D341Med (cell line): Measurements from ENCODE around the gene NRM.
"Not testable (repeated sequence)": the region's sequence is repeated elsewhere in the genome, so short reads cannot be mapped to it uniquely, and the experiment has no call there.

ENCODE experiments used
- DNase-seq: peaks from one replicate; pipeline ENCODE4 v3.0.0; 2012; ENCODE audit warnings: low spot score

NRM gene

DNA sequence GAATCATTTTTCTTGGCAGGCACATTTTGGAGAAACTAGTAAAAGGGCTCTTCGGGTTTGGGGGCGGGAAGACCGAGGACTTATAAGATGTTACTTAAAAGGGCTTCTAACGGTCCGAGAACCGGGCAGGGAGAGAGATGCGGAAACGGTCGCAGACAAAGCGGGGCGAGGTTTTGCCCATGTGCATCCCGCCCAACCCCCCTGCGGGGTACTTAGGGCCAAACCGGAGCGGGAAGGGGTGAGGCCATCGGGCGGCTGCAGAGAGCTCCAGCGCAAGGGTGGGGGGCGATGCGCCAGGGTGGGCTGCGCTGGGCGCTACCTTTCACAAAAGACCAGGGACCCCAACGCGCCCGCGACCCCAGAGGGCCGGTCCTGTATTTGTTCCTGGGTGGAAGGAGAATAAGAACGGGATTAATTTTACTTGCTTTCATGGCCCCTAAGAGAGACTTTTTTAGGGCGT lies 30.0 kb upstream of the NRM start:
- peak; percentile 59 for DNase-seq

DNA sequence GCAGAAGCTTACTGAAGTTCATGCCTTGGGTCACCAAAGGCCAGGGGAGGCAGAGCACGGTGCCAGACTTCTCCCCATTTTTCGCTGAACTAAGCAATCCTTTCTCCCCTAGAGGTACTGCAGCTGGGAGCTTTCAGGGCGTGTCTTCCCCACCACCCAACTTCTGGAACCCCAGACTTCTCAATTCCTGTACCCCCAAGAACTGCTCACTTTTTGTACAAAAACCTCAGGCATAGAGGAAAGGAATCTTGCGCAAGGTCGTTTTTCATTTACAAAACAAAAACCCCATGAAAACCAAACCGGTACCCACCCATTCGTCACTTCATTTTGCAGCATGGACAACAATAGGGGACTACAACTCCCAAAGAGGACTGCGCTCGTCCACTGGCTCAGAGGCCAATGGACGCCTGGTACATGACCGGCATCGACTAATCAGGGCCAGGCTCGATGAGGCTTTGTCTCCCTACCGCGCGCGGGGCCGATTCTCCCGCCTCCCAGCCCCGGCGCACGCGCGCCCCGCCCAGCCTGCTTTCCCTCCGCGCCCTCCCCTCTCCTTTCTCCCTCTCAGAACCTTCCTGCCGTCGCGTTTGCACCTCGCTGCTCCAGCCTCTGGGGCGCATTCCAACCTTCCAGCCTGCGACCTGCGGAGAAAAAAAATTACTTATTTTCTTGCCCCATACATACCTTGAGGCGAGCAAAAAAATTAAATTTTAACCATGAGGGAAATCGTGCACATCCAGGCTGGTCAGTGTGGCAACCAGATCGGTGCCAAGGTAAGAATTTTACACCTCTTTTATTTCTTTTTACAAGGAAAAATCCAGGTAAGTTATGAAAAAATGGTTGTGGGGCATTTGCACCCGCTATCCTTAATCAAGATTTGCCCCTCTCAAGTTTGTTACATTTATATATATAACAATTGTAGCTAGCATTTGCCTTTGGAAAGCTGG lies 29.3 kb upstream of the NRM start, which contains the start of gene TUBB:
Gene TUBB, plus strand, starts transcription at position 562 of the 947 bp plus-strand sequence. Its CDS starts 155 bp downstream, at position 717.
- peak; percentile 89 for DNase-seq

DNA sequence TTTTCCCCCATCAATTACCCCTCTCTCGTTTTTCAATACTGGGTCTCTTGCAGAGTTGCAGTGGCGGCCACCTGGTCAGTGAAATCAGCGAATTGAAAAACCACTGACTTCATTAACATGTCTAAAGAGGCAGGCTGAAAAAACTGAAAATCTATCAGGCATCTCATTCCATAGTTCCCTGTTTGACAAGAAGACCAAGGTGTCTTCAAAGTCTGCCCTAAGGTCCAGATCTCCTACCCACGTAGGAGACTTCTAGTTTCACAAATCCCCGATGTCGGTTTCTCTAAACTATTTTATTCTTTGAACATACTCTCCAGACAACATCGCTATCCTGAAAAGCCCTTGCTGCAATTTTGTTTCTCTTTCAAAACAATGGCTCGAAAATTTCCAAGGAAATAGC lies 28.6 kb upstream of the NRM start:
- DNase-seq = no peak

DNA sequence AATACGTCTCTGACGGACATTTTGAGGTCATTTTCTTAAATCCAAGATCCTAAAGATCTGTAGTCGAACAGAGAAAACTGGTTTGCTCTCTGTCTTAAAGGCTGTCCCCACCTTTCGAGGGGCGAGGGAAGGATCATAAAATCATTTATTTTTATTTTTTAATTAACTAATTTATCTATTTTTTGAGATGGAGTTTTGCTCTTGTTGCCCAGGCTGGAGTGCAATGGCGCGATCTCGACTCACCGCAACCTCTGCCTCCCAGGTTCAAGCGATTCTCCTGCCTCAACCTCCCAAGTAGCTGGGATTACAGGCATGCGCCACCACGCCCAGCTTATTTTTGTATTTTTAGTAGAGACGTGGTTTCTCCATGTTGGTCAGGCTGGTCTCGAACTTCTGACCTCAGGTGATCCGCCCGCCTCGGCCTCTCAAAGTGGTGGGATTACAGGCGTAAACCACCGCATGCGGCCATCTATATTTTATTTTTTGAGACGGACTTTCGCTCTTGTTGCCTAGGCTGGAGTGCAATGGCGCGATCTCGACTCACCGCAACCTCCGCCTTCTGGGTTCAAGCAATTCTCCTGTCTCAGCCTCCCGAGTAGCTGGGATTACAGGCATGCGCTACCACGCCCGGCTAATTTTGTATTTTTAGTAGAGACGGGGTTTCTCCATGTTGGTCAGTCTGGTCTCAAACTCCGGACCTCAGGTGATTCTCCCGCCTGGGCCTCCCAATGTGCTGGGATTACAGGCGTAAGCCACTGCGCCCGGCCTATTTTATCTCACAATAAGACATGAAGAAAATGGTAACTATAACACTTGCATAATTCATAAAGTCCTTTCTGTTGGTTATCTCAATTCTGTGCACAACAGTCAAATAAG lies 27.3 kb upstream of the NRM start:
- DNase-seq = not testable (repeated sequence)

DNA sequence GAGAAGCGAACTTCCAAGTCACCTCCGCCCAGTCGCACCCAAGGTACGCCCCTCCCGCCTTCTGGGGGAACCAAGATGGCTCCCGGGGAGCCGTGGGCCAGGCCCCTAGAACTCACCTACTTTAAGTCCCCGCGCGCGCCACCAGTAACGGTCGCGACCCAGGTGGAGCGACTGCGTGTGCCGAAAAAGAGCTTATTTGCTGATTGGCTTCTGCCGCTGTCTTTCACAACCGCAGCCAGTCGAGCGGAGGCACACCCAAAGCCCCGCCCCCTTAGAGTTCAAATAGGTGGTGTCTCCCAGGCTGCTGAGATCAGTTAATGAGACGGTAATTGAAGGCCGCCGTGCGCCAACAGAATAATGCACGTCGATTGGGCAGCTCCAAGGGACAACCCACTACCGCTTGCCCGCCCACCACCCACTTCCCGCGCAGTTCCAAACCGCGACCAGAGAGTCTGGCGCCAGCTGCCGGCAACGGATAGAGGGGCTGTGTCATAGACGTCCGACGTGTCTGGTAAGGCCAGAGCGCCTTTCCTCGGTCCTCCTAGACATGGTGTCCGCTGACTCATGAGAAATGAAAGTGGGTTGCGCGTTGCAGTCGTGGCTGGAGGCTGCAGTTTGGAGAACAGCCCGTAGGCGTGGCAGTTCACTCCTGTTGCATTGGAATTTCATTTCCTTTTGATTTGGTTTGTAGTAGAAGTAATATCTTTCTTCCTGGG lies 26.5 kb upstream of the NRM start, which contains the start of gene MDC1:
Gene MDC1, minus strand, starts transcription at position 153 of the 716 bp plus-strand sequence. CDS start 2,106 bp downstream, outside the sequence.
- DNase-seq = peak; percentile 97

DNA sequence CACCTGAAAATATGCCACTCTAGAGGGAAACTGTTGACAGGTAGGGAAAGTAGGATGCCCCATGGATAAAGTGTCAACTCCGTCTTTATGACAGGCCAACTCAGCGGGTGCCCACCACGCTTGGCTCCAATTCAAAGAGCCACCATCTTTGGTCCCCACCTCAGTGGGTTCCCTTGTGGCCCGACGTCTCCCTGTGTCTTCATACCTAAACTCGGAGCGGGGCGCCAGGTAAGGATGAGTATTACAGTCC lies 26.0 kb upstream of the NRM start:
- DNase-seq = no peak

DNA sequence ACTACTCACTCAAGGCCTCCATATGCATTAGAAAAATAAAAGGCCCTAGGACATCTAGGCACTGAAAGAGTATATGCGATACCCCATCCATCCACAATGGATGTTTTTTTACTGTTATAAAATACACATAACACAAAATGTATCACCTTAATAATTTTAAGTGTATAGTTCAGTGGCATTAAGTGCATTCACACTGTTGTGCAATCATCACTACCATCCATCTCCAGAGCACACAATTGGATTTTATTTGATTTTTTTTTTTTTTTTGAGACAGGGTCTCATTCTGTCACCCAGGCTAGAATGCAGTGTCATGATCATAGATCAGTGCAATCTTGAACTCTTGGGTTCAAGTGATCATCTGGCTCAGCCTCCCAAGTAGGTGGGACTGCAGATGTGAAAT lies 23.5 kb upstream of the NRM start:
- DNase-seq = no peak

DNA sequence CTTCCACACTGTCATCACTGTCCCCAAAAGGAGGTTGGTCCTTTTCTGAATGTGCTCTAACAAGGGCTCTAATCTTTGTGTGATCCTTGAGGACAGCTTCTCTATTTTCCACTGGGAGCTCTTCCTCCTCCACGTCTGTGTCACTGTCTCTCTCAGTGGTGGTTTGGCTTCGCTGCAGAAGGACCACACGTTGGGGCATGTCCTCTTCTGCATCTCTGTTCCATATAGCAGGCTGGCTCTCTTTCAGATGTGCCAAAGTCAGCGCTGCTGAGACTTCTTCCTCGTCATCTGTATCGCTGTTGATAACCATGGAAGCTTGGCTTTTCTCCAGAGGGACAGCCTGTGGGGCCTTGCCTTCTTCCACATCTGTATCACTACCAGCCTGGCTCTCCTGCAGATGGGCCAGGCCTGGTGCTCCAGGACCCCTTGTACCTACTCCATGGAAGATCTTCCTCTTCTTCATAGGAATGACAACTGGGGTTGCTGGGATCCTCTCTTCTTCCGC lies 21.7 kb upstream of the NRM start:
- no peak for DNase-seq

DNA sequence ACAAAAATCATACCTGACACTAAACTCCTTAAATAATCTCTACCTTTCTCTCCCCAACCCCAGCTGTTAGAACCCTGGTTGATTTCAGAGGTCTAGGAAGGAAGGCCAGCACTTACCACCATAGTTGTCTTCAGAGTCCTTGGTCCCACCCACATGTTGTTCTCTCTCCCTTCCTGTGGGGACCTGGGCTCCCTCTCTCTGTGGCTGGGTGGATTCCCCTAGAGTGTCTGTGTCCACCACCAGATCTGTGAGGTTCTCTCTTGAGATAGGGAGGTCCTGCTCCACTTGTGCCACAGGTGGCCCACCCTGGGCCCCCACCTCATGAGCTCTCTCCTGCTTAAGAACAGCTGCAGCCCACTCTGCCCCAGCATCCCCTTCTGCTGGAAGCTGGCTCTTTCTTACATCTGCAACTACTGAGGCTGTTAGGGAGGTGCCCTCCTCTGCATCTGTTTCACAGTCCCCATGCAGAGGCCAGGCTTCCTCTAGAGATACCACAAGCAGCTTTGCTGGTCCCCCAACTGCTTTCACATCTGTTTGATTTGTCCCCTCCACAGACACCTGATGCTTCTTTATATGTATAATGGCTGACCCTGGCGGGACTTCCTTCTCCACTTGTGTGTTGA lies 21.1 kb upstream of the NRM start:
- DNase-seq = no peak

DNA sequence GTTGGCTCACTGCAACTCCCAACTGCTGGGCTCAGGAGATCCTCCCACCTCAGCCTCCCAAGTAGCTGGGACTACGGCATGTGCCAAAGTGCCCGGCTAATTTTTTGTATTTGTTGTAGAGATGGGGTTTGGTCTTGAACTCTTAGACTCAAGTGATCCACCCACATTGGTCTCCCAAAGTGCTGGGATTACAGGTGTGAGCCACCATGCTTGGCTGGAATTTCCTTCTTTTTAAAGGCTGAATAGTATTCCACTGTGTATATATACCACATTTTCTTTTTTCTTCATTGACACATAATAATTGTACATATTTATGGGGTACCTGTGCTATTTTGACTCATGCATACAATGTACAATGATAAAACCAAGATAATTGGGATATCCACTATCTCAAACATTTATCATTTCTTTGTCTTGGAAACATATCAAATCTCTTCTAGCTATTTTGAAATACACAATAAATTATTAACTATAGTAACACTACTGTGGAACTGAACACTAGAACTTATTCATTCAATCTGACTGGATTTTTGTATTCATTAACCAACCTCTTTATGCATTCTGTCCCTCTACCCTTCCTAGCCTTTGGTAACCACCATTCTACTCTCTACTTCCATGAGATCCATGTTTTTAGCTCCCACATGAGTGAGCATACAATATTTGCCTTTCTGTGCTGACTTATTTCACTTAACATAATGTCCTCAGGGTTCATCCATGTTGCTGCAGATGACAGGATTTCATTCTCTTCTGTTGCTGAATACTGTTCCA lies 18.5 kb upstream of the NRM start:
- no peak for DNase-seq

DNA sequence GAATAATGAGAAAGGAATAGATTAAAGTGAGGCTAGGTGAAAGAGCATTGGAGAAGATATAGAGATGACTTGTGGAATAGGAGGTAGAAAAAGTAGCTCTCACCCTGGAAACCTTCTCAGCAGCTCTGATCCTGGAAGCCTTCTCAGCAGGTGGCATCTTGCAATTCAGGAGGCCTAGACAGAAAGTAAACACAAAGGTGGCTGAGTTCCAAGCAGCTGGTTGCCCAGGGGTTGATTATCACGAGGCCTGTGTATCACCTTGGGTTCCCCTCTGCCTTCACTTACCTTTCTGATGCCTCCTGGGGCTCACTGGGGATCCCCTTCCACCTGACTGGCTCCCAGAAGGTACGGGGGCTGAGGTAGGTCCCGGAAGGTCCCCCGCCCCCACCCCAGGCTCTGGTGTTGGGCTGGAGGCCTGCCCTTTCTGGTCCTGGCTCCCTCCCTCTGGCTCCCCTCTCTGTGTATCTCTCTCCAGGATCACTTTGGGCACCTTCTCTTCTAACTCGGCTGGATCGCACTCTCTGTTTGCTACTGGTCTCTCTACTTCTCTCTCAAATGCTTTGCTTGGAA lies 16.6 kb upstream of the NRM start:
- DNase-seq = no peak

DNA sequence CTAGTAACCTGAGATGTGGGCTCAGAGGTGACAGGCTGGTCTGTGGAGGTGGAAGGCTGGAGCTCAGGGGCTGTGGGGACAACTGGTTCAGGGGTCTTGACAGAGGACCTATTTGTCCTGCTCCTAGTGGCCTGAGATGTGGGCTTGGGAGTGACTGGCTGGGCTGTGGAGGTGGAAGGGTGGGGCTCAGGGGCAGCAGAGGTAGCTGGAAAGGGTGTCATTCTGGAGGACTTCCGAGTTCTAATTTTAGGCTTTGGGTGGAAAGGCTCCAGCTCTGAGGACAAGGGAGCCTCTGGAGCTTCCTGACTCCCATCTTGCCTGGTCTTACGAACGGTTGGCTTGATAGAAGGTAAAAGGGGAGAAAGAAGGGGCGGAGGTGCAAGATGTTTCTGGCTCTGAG lies 14.8 kb upstream of the NRM start:
- DNase-seq = no peak

DNA sequence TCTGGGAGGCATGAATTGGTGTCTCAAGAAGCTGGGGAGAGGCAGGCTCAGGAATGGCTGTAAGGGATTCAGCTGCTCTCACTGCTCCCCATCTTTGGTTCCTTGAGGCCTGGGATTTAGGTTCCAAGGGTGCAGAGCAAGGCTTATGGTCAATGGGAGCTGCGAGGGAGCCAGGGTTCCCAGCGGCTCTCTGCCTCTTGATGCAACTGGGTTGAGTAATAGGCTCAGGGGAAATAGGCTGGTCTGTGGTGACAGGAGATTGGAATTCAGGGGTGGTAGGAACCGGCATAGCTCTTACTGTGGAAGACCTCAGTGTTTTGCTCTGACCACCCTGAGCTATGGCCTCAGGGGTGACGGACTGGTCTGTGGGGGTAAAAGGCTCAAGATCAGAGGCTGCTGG lies 13.0 kb upstream of the NRM start:
- DNase-seq = no peak

DNA sequence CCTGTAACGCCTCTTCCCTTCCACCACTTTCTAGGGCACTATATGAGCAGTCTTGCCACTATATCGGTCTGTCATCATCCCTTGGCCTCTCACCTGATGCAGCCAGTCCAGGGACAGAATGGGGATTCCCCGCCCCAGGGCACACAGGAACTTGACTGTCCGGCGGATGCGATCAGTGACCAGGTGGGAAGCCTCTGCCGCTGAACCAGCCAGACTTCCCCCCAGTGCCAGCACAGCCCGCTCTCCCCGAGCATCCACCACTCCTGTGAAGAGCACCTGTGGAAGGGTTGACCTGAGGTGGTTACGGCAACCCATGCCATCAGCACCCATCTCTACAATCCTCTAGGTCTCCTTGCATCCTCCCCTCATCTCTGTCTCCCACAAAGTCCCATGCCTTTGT lies 12.2 kb upstream of the NRM start:
- DNase-seq = no peak

DNA sequence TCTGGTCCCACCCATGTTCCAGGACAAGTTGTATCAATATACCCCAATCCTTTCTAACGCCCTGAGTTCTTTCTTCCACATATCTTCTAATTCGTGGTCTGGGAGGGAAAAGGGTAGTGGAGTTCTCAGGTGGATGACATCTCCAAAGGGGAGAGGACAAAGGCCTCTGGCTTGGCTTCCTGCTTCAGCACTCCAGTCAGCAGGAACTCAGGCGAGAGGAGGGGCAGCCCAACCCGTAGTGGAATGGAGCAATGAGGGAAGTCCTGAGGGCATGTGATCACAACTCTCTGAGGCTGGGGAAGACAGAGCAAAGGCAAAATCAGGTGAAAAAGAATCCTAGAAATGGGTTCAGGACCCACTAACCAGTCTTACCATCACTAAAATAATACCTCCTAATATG lies 9.6 kb upstream of the NRM start:
- DNase-seq = no peak

DNA sequence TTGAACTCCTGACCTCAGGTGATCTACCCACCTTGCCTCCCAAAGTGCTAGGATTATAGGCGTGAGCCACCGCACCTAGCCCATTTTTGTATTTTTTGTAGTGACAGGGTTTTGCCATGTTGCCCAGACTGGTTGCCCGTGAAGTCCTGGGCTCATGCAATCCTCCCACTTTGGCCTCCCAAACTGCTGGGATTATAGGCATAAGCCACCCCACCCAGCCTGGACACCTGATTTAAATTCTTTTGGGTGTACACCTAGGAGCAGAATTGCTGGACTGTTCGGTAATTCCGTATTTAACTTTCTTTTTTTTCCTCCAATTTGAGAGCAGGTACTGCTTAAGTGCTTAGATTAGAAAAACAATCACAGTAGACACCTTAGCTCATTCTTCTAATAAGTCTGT lies 5.6 kb upstream of the NRM start:
- DNase-seq = no peak

DNA sequence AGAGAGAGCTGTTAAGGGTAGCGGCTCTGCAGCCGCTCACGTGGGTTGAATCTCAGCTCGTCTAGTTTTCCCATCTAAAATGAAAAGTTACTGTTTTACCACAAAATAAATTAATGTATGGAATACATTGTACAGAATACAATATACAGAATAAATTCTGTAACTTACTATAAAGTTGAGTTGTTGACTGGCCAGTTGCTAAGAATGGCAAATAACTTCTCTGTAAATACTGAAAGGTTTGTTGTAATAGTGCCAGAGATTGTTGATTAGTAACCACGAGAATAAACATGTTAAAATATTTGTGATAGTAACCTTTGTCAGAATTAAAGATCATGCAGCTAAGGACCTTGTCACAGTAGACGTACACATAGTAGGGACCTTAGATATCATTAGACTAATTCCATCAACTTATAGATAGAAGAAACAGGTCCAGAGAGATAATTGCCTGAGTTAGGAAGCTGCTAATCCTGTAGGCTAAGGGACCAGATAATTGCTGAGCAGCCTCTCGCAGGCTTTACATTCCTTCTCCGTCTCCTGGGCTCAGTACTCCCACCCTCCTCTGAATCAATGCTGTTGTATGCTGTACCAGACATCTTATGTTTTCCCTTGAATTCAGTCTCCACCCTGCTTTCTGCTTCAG lies 544 bp upstream of the NRM start:
- peak; percentile 70 for DNase-seq

DNA sequence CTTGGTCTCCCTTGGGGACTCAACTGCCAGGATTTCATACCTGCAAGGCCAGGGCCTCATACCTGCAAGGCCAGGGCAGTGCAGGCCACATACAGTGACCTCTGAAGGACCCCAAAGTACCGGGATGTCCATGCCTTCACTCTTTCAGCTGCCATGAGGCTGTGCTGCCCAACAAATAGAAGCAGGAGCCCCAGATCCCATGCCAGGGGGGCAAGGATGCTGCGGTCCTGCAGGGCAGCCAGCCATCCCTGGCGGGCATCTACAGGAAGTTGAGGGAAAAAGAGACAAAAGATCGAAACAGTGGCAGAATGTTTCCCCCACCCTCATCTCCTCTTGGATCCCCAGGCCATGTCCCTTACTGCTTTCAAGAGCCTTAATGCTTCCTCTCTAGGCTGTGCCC lies 799 bp downstream of the NRM start:
- DNase-seq = no peak

DNA sequence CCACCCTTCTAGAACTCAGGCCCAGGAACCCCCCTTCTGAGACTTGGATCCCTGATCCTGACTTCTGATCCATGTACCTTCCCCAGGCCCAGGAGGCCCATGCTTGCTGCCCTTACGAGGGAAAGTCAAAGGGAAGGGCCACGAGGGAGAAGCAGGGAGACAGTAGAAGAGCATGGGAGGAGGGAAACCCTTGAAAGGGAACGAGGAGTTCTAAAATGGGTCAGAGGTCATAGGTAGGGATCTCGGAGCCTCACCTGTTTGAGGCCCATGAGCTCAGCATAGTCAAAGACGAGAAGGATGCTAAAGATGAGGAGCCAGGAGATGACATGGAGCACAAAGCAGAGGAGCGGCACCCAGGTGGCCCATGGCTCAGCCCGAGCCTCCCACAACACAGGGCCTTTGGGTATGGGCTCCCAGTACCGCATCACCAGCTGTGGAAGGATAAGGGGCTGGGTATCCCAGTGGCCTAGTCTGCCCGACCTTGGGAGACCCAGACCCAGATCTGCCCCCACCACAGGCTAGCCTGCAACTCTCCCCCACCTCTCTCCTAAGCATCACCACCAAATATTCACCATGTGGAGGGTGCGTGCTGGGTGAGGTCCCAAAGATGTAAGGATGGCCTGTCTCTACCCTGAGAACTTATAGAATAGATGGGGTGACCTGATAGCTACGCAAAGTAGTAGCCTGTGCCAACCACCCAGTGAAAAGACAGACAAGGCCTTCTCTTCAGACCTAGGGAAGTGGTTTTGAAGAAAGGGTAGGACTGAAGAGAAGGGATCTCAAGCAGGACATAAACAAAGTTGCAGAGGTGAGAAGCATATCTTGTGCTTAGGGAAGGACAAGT lies 1.5 kb downstream of the NRM start:
- no peak for DNase-seq
